H9 (cell line): Measurements from ENCODE around the gene BMP7. TPM values are rescaled to one million over a fixed set of nuclear protein-coding genes. Genes with fewer than 3 reads are reported as not detected.

Experiments
- DNase-seq: peaks from one replicate; pipeline ENCODE4 v3.0.0-alpha.2; 2017
- H2AFZ ChIP-seq: one replicate; pipeline ENCODE4 v1.6.1; 2013; ENCODE audit warnings: mild to moderate bottlenecking, low read length, control low read depth, moderate library complexity
- H2AK5ac ChIP-seq: 2 replicates; pipeline ENCODE4 v1.6.1; 2013; ENCODE audit warnings: low read length, control low read depth, mixed read lengths; ENCODE audit not compliant: insufficient read length
- H2BK120ac ChIP-seq: one replicate; pipeline ENCODE4 v1.6.1; 2013; ENCODE audit warnings: low read depth, mild to moderate bottlenecking, low read length, control low read depth, inconsistent platforms; ENCODE audit not compliant: poor library complexity, severe bottlenecking
- H2BK12ac ChIP-seq: 2 replicates; pipeline ENCODE4 v1.6.1; 2013; ENCODE audit warnings: low read length, control low read depth, mixed read lengths, low read depth; ENCODE audit not compliant: insufficient read length
- H2BK15ac ChIP-seq: 2 replicates; pipeline ENCODE4 v1.6.1; 2013; ENCODE audit warnings: low read depth, low read length, control low read depth
- H2BK20ac ChIP-seq: one replicate; pipeline ENCODE4 v1.6.1; 2013; ENCODE audit warnings: low read depth, mild to moderate bottlenecking, low read length, control low read depth, inconsistent platforms; ENCODE audit not compliant: poor library complexity, severe bottlenecking
- H2BK5ac ChIP-seq: 2 replicates; pipeline ENCODE4 v1.6.1; 2013; ENCODE audit warnings: low read length, control low read depth, mixed read lengths; ENCODE audit not compliant: insufficient read length
- H3K14ac ChIP-seq: 2 replicates; pipeline ENCODE4 v1.6.1; 2013; ENCODE audit warnings: low read length, control low read depth; ENCODE audit not compliant: insufficient read depth
- H3K18ac ChIP-seq: 2 replicates; pipeline ENCODE4 v1.6.1; 2013; ENCODE audit warnings: low read depth, mild to moderate bottlenecking, mixed read lengths, low read length, control low read depth; ENCODE audit not compliant: insufficient read length
- H3K23ac ChIP-seq: 2 replicates; pipeline ENCODE4 v1.6.1; 2013; ENCODE audit warnings: low read length, control low read depth, mixed read lengths, low read depth; ENCODE audit not compliant: insufficient read length
- H3K23me2 ChIP-seq: 2 replicates; pipeline ENCODE4 v1.6.1; 2013; ENCODE audit warnings: low read depth, mild to moderate bottlenecking, mixed read lengths, low read length, control low read depth; ENCODE audit not compliant: insufficient read length, poor library complexity, severe bottlenecking
- H3K27ac ChIP-seq: 2 replicates; pipeline ENCODE4 v1.5.1; 2013; ENCODE audit warnings: low read length, control low read depth, mixed read lengths, low read depth; ENCODE audit not compliant: insufficient read length
- H3K27me3 ChIP-seq: 2 replicates; pipeline ENCODE4 v1.6.1; 2013; ENCODE audit warnings: low read length, control low read depth, inconsistent platforms; ENCODE audit not compliant: insufficient read depth
- H3K4ac ChIP-seq: 2 replicates; pipeline ENCODE4 v1.6.1; 2013; ENCODE audit warnings: low read depth, mild to moderate bottlenecking, control low read depth, inconsistent platforms, low read length, moderate library complexity
- H3K4me1 ChIP-seq: 2 replicates; pipeline ENCODE4 v1.6.1; 2013; ENCODE audit warnings: low read length, control low read depth, inconsistent platforms; ENCODE audit not compliant: insufficient read depth
- H3K4me2 ChIP-seq: 2 replicates; pipeline ENCODE4 v1.6.1; 2013; ENCODE audit warnings: low read length, control low read depth, mixed read lengths; ENCODE audit not compliant: insufficient read length, insufficient read depth
- H3K56ac ChIP-seq: 2 replicates; pipeline ENCODE4 v1.6.1; 2013; ENCODE audit warnings: low read depth, mild to moderate bottlenecking, mixed read lengths, low read length, control low read depth; ENCODE audit not compliant: insufficient read length
- H3K79me1 ChIP-seq: 2 replicates; pipeline ENCODE4 v1.6.1; 2013; ENCODE audit warnings: low read depth, mild to moderate bottlenecking, moderate library complexity, low read length, control low read depth, inconsistent platforms; ENCODE audit not compliant: insufficient read depth, poor library complexity, severe bottlenecking
- H3K79me2 ChIP-seq: 2 replicates; pipeline ENCODE4 v1.6.1; 2013; ENCODE audit warnings: low read length, control low read depth, inconsistent platforms; ENCODE audit not compliant: insufficient read depth
- H3K9ac ChIP-seq: 2 replicates; pipeline ENCODE4 v1.6.1; 2013; ENCODE audit warnings: low read length, control low read depth, mixed read lengths; ENCODE audit not compliant: insufficient read length; ENCODE audit errors: extremely low read depth
- H3K9me3 ChIP-seq: one replicate; pipeline ENCODE4 v1.6.1; 2013; ENCODE audit warnings: low read depth, low read length, inconsistent platforms; ENCODE audit not compliant: control insufficient read depth
- H3T11ph ChIP-seq: one replicate; pipeline ENCODE4 v1.6.1; 2013; ENCODE audit warnings: mild to moderate bottlenecking, low read length, control low read depth, inconsistent platforms
- H4K20me1 ChIP-seq: one replicate; pipeline ENCODE4 v1.6.1; 2013; ENCODE audit not compliant: control insufficient read depth, insufficient read length, insufficient read depth
- H4K5ac ChIP-seq: 2 replicates; pipeline ENCODE4 v1.6.1; 2013; ENCODE audit warnings: low read depth, mild to moderate bottlenecking, mixed read lengths, low read length, control low read depth; ENCODE audit not compliant: insufficient read length
- H4K8ac ChIP-seq: replicated peaks from 2 replicates; pipeline ENCODE4 v1.6.1; 2013; ENCODE audit warnings: low read length, control low read depth, mixed read lengths, low read depth; ENCODE audit not compliant: insufficient read length
- H4K91ac ChIP-seq: 2 replicates; pipeline ENCODE4 v1.6.1; 2013; ENCODE audit warnings: low read depth, mild to moderate bottlenecking, moderate library complexity, mixed read lengths, low read length, control low read depth; ENCODE audit not compliant: insufficient read length
- H3K27ac Mint-ChIP-seq, 3 experiments: 2 replicates in 2 of 3; 3 replicates in 1 of 3; pipeline ENCODE4 v1.8.0; 2020 to 2021; ENCODE audit warnings: mixed read lengths in 3 of 3, mild to moderate bottlenecking in 1 of 3, moderate library complexity in 1 of 3
- H3K27me3 Mint-ChIP-seq: 2 replicates; pipeline ENCODE4 v1.8.0; 2021; ENCODE audit warnings: low read depth, mild to moderate bottlenecking, moderate library complexity, mixed read lengths
- H3K36me3 Mint-ChIP-seq, 3 experiments: 2 replicates in 2 of 3; 3 replicates in 1 of 3; pipeline ENCODE4 v1.8.0; 2020 to 2021; ENCODE audit warnings: low read depth in 3 of 3, mixed read lengths in 3 of 3; ENCODE audit not compliant: insufficient read depth in 1 of 3
- H3K4me1 Mint-ChIP-seq, 2 experiments: 2 replicates each; pipeline ENCODE4 v1.8.0; 2020; ENCODE audit warnings: mixed read lengths in 2 of 2
- H3K4me3 Mint-ChIP-seq, 2 experiments: 2 replicates in 1 of 2; 3 replicates in 1 of 2; pipeline ENCODE4 v1.8.0; 2020 to 2021; ENCODE audit warnings: mild to moderate bottlenecking in 2 of 2, mixed read lengths in 2 of 2, moderate library complexity in 1 of 2
- H3K9me3 Mint-ChIP-seq, 2 experiments: 2 replicates in 1 of 2; 3 replicates in 1 of 2; pipeline ENCODE4 v1.8.0; 2020; ENCODE audit warnings: mild to moderate bottlenecking in 2 of 2, mixed read lengths in 2 of 2, moderate library complexity in 1 of 2
- WGBS: extraction: QIAGEN DNeasy Blood & Tissue Kit; methylation state at CpG from one replicate; pipeline ENCODE4 v1.1.7; 2013; ENCODE audit warnings: missing lambda C conversion rate, low lambda C conversion rate, mixed read lengths; ENCODE audit not compliant: insufficient read length; ENCODE audit errors: extremely low coverage; 5-methylcytosine and 5-hydroxymethylcytosine counted together
- total RNA-seq: library from RNA; stranded (reverse); gene quantifications from 2 replicates; pipeline ENCODE4 v1.2.1, GENCODE V29; 2021
- TF ChIP-seq, protein P1 (sequence below): fragments of 200-600 bp; sonication (generic); conservative IDR thresholded peaks from 3 replicates; pipeline ENCODE4 v1.8.0; 2021; ENCODE audit warnings: antibody characterized with exemption, mild to moderate bottlenecking

BMP7 gene
- total RNA-seq, 1 experiment from 2014 or later = 17.7 TPM

DNA sequence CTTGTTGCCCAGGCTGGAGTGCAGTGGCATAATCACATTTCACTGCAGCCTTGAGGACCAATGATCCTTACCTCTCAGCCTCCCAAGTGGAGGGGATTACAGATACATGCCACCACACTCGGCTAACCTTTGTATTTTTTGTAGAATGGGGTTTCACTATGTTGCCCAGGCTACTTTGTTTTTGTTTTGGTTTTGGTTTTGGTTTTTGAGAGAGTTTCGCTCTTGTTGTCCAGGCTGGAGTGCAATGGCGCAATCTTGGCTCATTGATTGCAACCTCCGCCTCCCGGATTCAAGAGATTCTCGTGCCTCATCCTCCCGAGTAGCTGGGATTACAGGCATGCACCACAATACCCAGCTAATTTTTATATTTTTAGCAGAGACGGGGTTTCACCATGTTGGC lies 105.5 kb downstream of the BMP7 start:
- Histone ChIP-seq H2BK15ac (no peak overlapping the region), H3K9me3 (no peaks in the 10 kb centered on the region), H3K23me2 (no peaks in the 10 kb centered on the region), H3K23ac (no peak overlapping the region), H4K20me1 (no peaks in the 10 kb centered on the region), H2BK120ac (no peak overlapping the region), H3K9ac (no peak overlapping the region), H3T11ph (no peak overlapping the region), H3K79me2 (no peaks in the 10 kb centered on the region), H2AFZ (no peak overlapping the region), H3K4me1 (no peaks in the 10 kb centered on the region), H3K27ac (no peak overlapping the region), H3K56ac (no peak overlapping the region), H3K4me2 (no peak overlapping the region), H4K8ac (no peak overlapping the region), H4K5ac (no peak overlapping the region), H3K27me3 (no peaks in the 10 kb centered on the region; the same call in 1 of the 2 replicates), H3K4ac (no peak overlapping the region), H2AK5ac (no peak overlapping the region), H2BK20ac (no peak overlapping the region), H3K79me1 (no peaks in the 10 kb centered on the region), H3K14ac (no peak overlapping the region), H3K18ac (no peak overlapping the region), H2BK5ac (no peak overlapping the region), H2BK12ac (no peak overlapping the region), H4K91ac (no peak overlapping the region)
- H3K4me1 Mint-ChIP-seq = peaks cover 20 to 36% of the 10 kb centered on the region in 2 experiments
- H3K4me3 Mint-ChIP-seq = no peak overlapping the region; a peak in 1 of 5 replicates
- peaks cover 6% of the 10 kb centered on the region for H3K27me3 Mint-ChIP-seq
- peaks cover 9 to 10% of the 10 kb centered on the region in 2 experiments for H3K9me3 Mint-ChIP-seq
- peaks cover 3 to 10% (median 4%) of the 10 kb centered on the region in 3 experiments; a peak in 4 of 7 replicates for H3K36me3 Mint-ChIP-seq
- no peak overlapping the region; a peak in 1 of 7 replicates for H3K27ac Mint-ChIP-seq
- WGBS = no CpG with 5 or more reads among the region's 8 CpGs
- no peak for DNase-seq
- TF ChIP-seq, protein P1, sequence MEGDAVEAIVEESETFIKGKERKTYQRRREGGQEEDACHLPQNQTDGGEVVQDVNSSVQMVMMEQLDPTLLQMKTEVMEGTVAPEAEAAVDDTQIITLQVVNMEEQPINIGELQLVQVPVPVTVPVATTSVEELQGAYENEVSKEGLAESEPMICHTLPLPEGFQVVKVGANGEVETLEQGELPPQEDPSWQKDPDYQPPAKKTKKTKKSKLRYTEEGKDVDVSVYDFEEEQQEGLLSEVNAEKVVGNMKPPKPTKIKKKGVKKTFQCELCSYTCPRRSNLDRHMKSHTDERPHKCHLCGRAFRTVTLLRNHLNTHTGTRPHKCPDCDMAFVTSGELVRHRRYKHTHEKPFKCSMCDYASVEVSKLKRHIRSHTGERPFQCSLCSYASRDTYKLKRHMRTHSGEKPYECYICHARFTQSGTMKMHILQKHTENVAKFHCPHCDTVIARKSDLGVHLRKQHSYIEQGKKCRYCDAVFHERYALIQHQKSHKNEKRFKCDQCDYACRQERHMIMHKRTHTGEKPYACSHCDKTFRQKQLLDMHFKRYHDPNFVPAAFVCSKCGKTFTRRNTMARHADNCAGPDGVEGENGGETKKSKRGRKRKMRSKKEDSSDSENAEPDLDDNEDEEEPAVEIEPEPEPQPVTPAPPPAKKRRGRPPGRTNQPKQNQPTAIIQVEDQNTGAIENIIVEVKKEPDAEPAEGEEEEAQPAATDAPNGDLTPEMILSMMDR = no peak
